GM18870 (cell line): ENCODE data around the gene RFX3.

Source experiments
- ATAC-seq: cut with Tn5 transposase; IDR thresholded peaks from one replicate; pipeline ENCODE4 v1.9.1; 2021; ENCODE audit warnings: moderate library complexity; ENCODE audit not compliant: unreplicated experiment

The RFX3 gene

DNA sequence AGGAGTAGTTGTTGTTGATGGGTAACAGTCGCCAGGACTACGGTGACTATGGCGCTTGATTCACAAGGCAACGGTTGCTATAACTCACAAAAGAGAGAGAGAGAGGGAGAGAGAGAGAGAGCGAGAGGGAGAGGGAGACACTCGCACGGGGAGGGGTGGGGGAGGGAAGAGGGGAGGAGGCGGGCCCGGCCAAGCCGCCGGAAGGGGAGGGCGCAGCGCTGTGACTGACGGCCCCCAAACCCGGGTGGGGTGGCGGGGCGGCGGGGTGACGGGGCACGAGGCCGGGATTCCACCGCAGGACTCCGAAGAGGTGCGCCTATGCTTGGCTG lies at the start of gene RFX3:
RFX3 (minus strand) TSS at position 166 of the 329 bp plus-strand sequence. CDS start 130,413 bp downstream, outside the sequence.
- peak; percentile 21 for ATAC-seq

DNA sequence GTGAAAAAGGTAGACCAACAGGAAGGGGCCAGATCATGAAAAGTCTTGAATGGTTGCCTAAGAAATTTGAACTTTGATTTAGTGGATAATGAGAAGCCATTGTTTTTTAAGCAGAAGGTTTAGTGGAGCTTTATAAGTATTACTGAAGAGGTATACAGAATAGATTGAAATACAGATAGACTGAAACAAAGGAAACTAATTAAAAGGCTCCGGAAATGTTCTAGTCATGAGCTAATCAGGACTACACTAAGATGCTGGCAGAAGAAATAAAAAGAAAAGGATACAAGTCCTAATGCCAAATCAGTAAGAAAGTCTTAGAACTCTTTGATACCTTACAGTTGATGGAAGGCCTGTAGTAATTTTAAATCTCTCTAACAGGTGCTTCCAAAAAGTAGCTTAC lies 45.7 kb upstream of the RFX3 start:
- no peak for ATAC-seq

DNA sequence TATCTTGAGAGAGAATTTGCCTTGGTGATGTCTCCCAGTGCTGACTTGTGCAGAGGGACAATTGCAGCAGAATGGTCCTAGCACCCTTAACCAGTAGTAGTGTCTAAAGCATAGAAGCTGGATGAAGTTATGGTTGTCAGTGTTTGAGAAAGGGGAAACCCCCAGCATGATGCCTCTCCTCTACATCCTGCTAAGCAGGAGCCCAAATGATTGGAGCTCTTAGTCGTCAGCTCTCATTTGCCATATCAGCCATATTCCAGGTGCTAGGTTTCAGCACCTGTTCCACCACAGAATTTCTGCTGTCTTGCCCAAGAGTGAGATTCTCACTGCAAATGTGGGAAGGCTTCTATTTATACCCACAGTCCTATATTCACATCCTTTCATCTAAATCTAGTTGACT lies 43.7 kb upstream of the RFX3 start:
- ATAC-seq: no peak

DNA sequence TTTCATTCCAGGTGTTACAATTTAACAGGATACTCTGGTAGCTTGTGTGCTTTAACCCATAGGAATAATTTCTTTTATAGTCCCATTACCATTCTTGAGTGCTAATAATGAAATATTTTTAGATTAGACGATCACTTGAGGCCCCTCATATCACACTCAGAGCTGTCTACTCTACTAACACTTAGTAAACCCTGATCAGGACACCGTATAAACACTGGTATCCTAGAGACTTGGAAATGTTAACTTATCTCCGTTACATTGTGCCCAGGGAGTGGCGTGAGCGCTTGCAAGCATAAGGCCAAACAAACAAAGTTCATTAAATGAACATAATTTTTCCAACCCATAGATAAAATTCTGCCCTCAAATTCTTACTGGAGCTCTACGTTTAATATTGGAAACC lies 42.2 kb upstream of the RFX3 start:
- no peak for ATAC-seq

DNA sequence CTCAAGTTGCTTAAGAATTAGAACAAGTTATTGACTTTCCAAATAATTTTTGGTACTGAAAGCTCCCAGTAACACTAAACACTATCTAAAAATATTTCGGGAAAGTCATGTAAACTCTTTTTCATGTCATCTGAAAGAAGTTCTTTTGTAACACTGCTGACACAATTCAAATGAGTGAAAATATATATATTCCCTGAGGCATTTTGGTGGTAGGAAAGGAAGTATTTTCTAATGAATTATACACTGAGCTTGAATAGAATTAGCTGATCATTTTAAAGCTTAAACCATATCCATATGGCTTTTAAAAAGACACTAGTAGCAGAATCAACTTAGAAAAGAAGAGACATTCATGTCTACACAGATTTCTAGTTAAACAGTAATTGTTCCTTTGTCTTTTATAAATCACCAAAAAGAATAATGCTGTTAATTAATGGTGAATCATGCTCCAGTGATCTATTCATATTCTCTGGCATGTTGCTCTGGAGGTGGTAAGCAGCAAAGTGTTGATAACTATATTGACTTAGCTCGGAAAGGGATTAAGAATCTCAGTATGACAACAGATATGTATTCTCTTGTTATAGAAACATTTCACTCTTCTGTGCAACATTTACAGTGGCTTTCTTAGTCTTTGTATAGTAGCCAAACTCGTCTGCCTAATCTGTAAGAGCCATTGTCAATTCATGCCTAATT lies 27.4 kb upstream of the RFX3 start:
- ATAC-seq: no peak

DNA sequence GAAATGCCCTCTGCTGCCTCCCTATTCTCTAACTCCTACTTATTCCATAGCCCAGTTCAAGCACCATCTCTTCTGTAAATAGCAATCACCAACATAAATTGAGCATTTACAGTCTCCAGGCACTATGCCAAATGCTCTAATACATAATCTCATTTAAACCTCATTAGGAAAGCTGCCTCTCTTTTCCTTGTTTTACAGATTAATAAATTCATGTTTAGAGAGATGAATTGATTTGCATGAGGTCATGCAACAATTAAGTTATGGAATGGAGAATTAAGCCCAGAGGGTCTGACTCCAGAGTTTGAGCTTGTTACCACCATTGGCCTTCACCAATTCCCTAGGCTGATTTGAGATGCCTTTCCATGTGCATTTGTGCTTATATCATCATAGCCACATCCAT lies 23.4 kb upstream of the RFX3 start:
- no peak for ATAC-seq

DNA sequence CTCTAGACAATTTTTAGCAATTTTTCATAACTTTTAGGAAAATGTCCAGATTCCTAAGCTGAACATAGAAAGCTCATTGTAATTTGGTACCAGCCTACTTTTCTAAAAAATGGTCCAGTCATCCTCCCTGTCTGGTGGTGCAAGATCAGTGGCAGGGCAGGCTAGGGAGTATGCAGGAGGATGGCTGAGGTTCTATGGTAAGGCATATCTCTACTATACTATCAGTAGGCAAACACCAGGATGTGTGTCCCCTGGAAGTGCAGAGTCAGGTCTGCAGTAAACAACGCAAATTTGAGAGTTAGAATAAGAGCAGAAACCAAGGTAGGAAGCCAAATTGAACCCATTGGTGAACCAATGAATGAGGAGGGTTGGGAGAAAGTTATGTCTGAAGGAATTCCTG lies 22.8 kb upstream of the RFX3 start:
- no peak for ATAC-seq

DNA sequence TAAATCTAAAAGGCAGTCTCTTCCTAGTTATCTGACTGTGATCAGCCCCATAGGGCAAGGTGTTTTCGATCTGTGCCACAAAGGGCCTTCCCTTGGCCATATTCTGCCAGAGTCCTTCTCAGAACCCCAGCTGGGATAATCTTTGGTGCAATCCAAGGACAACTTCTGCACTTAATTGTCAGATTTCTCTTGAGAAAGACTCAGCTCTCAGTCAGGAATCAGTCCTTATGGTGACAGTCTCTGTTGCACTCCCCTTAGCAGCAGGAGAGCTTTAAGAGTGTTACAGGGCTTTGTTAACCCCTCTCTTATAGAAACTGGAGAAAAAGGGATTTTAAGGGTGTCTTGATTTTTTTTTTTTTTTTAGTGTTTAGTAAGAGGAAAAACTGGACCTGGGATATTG lies 15.4 kb upstream of the RFX3 start:
- ATAC-seq: no peak

DNA sequence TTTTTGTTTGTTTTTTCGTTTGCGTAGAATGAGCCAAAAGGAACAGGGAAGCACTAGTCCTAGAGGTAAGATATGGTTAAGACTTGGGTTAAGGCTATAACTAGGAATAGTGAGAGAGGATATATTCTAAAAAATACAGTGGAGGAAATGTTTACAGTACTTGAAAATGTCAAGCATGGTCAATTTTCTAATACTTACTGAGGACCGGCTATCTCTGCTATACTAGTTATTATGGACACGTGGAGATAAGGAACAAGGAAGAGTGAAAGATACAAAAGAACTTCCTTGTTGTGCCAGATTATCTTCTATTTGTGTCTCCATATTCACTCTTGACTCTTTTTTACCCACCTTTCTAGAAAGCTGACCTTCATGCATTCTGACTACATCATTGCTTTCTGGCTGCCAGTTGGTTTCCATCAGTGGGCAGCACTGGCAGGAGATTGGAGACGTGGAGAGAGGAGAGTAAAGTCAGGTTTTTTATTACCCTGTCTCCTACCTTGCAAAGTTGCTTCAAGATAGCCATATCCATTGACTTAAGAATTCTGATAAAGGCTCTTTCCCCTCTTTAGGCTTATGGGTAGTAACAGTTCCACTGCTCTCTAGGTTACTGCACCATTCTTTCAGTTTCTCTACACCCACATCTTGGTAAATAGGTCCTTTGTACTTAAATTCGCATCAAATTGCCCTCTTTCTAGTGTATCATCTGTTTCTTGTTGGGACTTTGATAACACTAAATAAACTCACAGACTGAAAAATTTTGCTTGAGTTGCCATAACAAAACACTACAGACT lies 9.0 kb upstream of the RFX3 start:
- no peak for ATAC-seq

DNA sequence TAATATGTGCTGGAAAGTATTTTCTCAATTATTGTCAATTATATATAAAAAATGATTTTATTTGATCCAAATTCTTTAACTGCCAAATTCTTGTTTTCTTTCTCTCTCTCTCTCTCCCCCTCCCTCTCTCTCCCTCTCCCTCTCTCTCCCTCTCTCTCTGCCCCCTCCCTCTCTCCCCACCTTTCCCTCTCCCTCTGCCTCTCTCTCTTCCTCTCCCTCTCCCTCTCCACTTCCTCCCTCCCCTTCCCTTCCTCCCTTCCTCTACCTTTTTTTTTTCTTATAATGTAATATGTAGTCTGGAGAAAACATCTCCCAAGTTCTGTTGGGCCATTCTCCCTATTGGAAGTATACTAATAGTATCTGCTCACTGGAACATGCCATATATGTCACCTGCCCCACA lies 6.4 kb upstream of the RFX3 start:
- ATAC-seq: no peak

DNA sequence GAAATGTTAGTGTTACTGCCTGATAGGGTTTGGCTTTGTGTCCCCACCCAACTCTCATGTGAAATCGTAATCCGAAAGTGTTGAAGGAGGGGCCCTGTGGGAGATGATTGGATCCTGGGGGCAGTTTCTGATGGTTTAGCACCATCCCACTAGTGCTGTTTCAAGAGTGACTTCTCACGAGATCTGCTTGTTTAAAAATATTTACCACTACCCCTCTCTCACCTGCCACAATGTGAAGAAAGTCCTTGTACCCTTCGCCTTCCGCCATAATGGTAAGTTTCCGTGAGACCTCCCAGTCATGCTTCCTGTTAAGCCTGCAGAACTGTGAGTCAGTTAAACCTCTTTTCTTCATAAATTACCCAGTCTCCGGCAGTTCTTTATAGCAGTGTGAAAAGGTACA lies 2.6 kb upstream of the RFX3 start:
- peak; percentile 28 for ATAC-seq

DNA sequence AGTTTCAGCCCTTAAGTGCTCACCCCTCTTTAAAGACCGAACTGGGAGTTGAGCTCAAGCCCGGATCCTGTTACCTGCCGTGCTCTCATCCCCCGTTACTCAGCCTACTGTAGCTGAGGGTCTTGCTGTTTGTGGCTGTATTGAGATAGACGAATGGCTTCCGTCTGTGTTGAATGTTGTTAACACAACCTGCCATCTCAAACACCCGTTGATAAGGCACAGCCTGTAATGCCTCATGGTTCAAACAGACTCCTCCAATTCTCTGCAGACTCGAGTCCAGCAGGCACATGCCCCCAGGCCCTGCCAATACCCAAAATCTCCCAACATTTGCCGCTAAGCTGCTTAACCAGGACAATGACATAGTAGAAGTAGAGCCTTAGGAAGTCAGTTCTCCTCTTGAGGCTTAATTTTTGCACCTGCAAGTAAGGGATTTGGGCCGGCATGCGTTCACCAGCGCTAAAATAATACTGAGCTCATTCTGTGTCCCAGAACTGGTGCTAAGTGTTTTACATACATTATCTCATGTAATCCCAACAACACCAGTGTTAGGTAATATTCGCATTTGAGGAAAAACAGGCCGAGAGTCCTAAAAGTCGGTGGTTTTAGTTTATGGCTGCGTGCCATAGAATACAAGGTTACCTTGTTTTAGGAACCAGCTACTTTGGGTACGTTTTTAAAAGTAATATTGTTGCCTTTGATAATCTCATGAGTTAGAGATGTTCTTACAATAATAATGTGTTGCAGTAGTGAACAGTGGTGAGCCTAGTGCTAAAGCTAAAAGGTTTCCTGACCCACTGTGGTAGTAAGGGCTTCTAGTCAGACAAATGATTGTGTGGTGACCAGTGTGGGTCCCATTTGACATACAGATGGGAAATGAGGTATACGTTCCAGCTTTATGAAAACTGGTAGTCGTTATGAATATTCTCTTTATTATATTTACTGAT lies 1.5 kb upstream of the RFX3 start:
- no peak for ATAC-seq

DNA sequence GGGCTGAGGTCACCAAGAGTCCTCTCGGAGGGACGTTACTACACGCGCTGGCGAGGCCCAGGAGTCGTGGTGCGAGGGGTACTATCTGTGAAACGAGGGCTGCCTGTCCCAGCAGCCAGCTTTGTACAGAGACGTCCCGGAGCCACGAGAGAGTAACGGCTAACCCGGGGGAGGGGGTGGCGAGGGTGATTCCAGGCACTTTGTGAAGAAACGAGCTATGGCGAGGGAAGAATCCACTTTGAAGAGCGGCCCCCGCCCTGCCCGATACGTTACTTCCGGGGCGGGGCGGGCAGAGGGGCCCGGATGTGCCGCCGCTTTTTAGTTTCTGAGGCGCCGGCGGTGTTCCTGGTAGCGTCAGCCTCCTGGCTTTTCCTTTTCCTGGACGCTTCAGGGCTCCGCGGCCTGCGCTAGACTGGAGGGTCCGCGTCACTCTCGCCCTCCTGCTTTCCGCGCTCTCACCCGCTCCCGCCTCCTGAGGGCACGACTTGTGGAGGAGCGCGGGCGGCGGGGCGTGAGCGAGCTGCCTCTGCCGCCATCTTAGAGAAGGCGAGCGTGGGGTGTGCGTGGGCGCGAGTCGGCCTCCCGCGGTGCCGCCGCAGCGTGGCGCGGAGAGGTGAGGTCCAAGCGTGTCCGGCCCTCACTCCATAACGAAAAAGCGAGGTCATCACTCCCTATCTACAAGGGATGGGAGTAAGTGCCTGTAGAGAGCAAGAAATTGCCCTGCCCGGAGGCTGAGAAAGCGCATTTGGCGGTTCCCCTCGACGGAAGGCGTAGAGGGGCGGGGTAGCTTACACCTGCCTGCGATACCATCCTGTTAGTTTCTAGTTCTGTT lies 580 bp upstream of the RFX3 start:
- peak; percentile 48 for ATAC-seq

DNA sequence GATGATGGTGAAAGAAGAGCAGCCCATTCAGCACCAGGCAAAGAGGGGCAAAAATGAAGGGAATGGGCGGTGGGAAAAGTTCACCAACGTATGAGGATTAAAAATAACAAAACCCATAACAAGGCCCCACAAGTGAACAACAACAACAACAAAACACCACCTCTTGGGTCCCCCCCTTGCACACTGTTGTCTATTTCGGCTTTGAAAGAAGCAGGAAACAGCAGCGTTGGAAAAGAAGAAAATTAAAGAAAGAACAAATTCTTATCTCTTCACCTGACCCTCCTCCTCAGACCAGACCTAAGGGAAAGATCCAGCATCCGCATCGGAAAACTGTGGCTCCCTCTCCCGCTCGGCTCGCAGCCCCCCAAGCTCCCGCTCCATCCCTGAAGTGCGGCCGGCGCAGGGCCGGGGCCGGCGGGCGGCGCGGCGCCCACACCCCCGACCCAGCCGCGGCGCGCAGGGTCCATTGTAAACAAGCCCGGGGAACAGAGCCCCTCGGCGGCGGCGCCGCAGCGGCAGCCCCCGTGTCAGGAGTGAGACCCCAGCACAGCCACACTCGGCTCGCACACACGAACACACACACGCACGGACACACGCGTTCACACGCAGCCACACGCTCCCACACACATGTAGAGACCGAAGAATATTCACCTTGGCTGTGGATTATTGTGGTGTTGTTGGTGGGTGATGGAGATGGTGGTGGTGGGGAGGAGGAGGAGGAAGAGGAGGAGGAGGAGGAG lies 535 bp downstream of the RFX3 start:
- ATAC-seq: no peak

DNA sequence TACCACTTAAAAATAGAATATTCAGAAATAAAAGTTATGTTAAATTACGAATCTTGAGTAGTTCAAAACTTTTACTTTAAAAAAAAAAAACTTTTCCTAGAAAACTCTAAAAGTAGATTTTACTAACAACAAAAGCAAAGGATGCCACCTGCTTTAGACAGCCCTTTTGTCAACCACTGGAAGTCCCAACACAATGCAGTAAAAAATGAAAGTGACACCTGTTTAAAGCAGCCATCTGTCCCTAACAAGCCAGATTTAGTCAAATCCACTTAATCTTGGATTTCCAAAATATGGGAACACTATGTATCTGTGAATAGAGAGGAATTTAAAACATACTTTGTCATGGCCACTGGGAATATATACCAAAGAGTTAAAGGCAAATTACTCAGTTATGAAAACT lies 3.8 kb downstream of the RFX3 start:
- ATAC-seq: no peak

DNA sequence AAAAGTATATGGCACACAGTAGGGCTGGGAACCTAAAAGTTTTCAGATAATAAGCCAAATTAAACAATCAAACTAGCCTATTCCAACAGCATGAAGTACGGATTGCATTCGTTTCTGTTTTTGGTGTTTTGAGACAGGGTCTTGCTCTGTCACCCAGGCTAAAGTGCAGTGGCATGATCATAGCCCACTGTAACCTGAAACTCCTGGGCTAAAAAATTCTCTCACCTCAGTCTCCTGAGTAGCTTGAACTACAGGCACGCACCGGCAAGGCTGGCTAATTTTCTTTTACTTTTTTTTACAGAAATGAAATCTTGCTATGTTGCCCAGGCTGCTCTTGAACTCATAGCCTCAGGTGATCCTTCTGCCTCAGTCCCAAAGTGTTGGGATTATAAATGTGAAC lies 5.2 kb downstream of the RFX3 start:
- ATAC-seq: no peak

DNA sequence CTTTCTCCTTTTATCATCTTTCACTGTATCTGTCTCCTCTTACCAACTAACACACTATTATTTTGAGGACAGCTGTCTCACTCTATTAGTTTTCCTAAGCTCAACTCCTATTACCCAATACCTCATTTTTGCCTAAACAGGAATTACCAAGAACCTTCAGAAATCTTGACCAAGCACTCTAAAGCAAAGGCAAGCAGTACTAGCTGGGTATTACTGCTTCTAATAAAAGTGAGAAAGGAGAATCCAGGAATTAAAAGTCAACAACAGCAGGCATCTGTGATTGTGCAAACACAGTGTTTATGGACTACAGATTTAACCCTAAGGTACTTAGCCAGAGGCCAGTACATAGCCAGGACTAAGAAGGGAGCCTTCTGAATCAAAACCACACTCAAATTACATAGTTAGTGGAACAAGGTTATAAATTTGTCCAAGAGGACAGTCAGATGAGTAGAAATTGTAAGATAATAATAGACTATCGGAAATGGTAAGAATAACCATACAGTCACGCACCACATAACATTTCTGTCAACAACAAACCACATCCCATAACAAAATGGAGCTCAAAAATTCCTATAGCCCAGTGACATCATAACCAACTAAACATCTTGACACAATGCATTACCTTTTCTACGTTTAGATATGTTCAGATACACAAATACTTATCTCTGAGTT lies 8.3 kb downstream of the RFX3 start:
- ATAC-seq: no peak

DNA sequence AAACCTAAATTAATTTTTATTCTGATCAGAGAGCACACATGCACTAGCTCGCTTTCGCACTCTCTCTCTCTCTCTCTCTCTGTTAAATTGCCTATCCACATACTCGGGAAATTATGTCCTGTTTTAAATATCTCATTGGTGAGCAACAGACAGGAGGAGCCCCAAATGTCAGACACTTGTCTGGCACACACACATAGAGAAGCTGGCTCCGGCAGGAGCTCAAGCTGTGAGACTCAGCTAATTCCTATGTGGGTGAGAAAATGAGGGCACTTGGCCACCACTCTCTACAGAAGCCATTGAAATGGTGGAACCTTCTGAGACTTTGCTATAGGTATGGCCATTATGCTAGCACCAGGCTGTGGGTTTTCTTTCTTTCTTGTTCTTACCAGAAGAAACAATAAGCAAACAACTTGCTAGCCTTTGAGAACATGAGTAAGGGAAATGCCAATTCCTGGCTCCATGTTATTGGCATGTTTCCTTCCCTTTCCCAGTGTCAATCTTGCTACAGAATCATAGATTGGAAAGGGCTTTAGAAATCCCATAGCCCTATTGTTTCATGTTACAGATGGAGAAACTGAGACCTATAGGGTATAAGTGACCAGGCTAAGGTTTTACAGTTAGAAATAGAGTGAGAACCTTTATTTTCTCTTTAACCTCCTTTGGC lies 9.0 kb downstream of the RFX3 start:
- ATAC-seq: no peak

DNA sequence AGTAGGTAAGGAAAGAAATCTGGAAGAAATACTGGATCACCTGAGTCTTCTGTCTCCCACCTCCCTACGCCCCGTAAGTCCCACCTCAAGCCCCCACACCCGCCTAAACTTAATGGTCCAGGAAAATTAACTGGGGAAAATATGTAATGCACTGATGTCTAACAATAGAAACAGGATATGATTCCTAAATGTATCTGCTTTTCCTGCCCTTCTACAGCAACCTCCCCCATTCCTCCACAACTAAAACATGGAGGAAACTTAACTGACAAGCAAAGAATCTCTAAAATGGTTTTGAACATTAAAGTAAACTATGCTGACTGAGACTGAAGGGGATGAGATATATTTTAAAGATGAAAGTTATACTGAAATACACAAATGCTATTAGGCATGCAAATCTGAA lies 10.4 kb downstream of the RFX3 start:
- ATAC-seq: no peak
